WTC11 (cell line): Measurements from ENCODE around the gene ZNF576. TPM values are rescaled to one million over a fixed set of nuclear protein-coding genes. Genes with fewer than 3 reads are reported as not detected.

Experiments used
- ATAC-seq: fragments of 200-7000 bp; cut with Tn5 transposase; 2 replicates; pipeline ENCODE4 v1.10.0; 2021; ENCODE audit warnings: mild to moderate bottlenecking, moderate library complexity
- CTCF ChIA-PET: fragments of 300-600 bp; sonication (Branson Sonifier 250); formaldehyde crosslinking; loops from one replicate; lab custom pipeline; 2021; ENCODE audit warnings: antibody characterized with exemption; lab: Charles Lee
- POLR2A ChIA-PET: fragments of 350-600 bp; sonication (Branson Sonifier 250); formaldehyde crosslinking; loops from one replicate; lab custom pipeline; 2021; ENCODE audit warnings: antibody characterized with exemption; lab: Charles Lee
- DNase-seq: peaks from one replicate; pipeline ENCODE4 v3.0.0; 2021; ENCODE audit warnings: low spot score
- H3K27ac Mint-ChIP-seq: 2 replicates; pipeline ENCODE4 v1.8.0; 2021; ENCODE audit warnings: mixed read lengths
- H3K27me3 Mint-ChIP-seq: 2 replicates; pipeline ENCODE4 v1.8.0; 2021; ENCODE audit warnings: low read depth, mild to moderate bottlenecking, moderate library complexity, mixed read lengths
- H3K36me3 Mint-ChIP-seq: 2 replicates; pipeline ENCODE4 v1.8.0; 2021; ENCODE audit warnings: mixed read lengths
- H3K4me1 Mint-ChIP-seq: 2 replicates; pipeline ENCODE4 v1.8.0; 2022; ENCODE audit warnings: mixed read lengths
- H3K4me3 Mint-ChIP-seq: 2 replicates; pipeline ENCODE4 v1.8.0; 2021; ENCODE audit warnings: mild to moderate bottlenecking, moderate library complexity, mixed read lengths
- H3K9me3 Mint-ChIP-seq: 2 replicates; pipeline ENCODE4 v1.8.0; 2021; ENCODE audit warnings: mixed read lengths
- ATF3 ChIP-seq: sonication (generic); formaldehyde crosslinking; conservative IDR thresholded peaks from 2 replicates; pipeline ENCODE4 v1.8.1; 2022; ENCODE audit warnings: mild to moderate bottlenecking, missing genetic modification reagents
- CDX4 ChIP-seq: fragments of 250-450 bp; sonication (Bioruptor Pico); IDR thresholded peaks from 2 replicates; pipeline ENCODE4 v1.9.0; 2021; ENCODE audit warnings: moderate library complexity, mild to moderate bottlenecking, inconsistent platforms, borderline replicate concordance
- E2F5 ChIP-seq: sonication (generic); formaldehyde crosslinking; IDR thresholded peaks from 2 replicates; pipeline ENCODE4 v1.8.1; 2022; ENCODE audit warnings: mild to moderate bottlenecking, moderate library complexity, missing genetic modification reagents
- ERG ChIP-seq: fragments of 250-450 bp; sonication (Bioruptor Pico); IDR thresholded peaks from 2 replicates; pipeline ENCODE4 v1.8.0; 2021; ENCODE audit warnings: mild to moderate bottlenecking
- ESRRA ChIP-seq: sonication (generic); formaldehyde crosslinking; IDR thresholded peaks from 2 replicates; pipeline ENCODE4 v1.8.1; 2022; ENCODE audit warnings: mild to moderate bottlenecking, missing genetic modification reagents, borderline replicate concordance
- FOXJ3 ChIP-seq: sonication (generic); formaldehyde crosslinking; IDR thresholded peaks from 2 replicates; pipeline ENCODE4 v1.9.0; 2021; ENCODE audit warnings: missing genetic modification reagents, mild to moderate bottlenecking, borderline replicate concordance
- FOXK1 ChIP-seq: sonication (generic); formaldehyde crosslinking; IDR thresholded peaks from 2 replicates; pipeline ENCODE4 v1.8.0; 2022; ENCODE audit warnings: mild to moderate bottlenecking, moderate library complexity, missing genetic modification reagents
- IRF1 ChIP-seq: sonication (generic); formaldehyde crosslinking; IDR thresholded peaks from 2 replicates; pipeline ENCODE4 v1.8.0; 2023; ENCODE audit warnings: missing genetic modification reagents
- MYBL2 ChIP-seq: sonication (generic); formaldehyde crosslinking; IDR thresholded peaks from 2 replicates; pipeline ENCODE4 v1.8.1; 2023; ENCODE audit warnings: mild to moderate bottlenecking, moderate library complexity, missing genetic modification reagents
- NFATC4 ChIP-seq: fragments of 250-450 bp; sonication (Bioruptor Pico); IDR thresholded peaks from 2 replicates; pipeline ENCODE4 v1.9.0; 2021; ENCODE audit warnings: mild to moderate bottlenecking
- NR1H2 ChIP-seq: sonication (generic); formaldehyde crosslinking; IDR thresholded peaks from 2 replicates; pipeline ENCODE4 v1.9.0; 2021; ENCODE audit warnings: mild to moderate bottlenecking, moderate library complexity, missing genetic modification reagents
- PREB ChIP-seq: sonication (generic); formaldehyde crosslinking; IDR thresholded peaks from 2 replicates; pipeline ENCODE4 v1.8.1; 2022; ENCODE audit warnings: mild to moderate bottlenecking, missing genetic modification reagents, moderate library complexity, borderline replicate concordance
- ZNF121 ChIP-seq: sonication (generic); formaldehyde crosslinking; IDR thresholded peaks from 2 replicates; pipeline ENCODE4 v1.8.0; 2023; ENCODE audit warnings: missing genetic modification reagents
- ZNF396 ChIP-seq: fragments of 250-450 bp; sonication (Bioruptor Pico); IDR thresholded peaks from 2 replicates; pipeline ENCODE4 v1.8.0; 2021; ENCODE audit warnings: mild to moderate bottlenecking, moderate library complexity, borderline replicate concordance
- ZNF671 ChIP-seq: fragments of 250-450 bp; sonication (Bioruptor Pico); IDR thresholded peaks from 2 replicates; pipeline ENCODE4 v1.8.0; 2021; ENCODE audit warnings: mild to moderate bottlenecking
- ZSCAN18 ChIP-seq: fragments of 250-450 bp; sonication (Bioruptor Pico); IDR thresholded peaks from 2 replicates; pipeline ENCODE4 v2.1.2; 2022; ENCODE audit warnings: mild to moderate bottlenecking, moderate library complexity
- total RNA-seq: library from RNA; stranded (reverse); gene quantifications from 3 replicates; pipeline ENCODE4 v1.2.3, GENCODE V29; 2021
- TF ChIP-seq, protein P1 (sequence below): sonication (generic); formaldehyde crosslinking; IDR thresholded peaks from 2 replicates; pipeline ENCODE4 v1.8.1; 2023; ENCODE audit warnings: mild to moderate bottlenecking, missing genetic modification reagents, borderline replicate concordance

Gene ZNF576
- total RNA-seq, 1 experiment from 2014 or later: 15.9 TPM

GRCh38 chr19:43642531-43642930 lies 46.1 kb downstream of the ZNF576 start (continued):
- TF ChIP-seq E2F5 (no peak), FOXK1 (CRISPR knock-in tag) (no peak), ERG (CRISPR knock-in tag) (no peak)

- peaks cover 21% of the 10 kb centered on the region for H3K36me3 Mint-ChIP-seq
- POLR2A ChIA-PET: interaction anchor here (1.0 kb wide), 1 partner anchor 49 kb away, joined by 3 read pairs; no protein-coding TSS in a partner anchor
- CTCF ChIA-PET: no interaction called here
Measured at GRCh38 chr19:43643326-43643725, 46.9 kb downstream of the ZNF576 start.

More at GRCh38 chr19:43643326-43643725, 46.9 kb downstream of the ZNF576 start:
- Mint-ChIP-seq H3K9me3 (peaks cover 21% of the 10 kb centered on the region), H3K4me3 (no peak overlapping the region), H3K27me3 (peaks cover 66% of the 10 kb centered on the region), H3K27ac (no peak overlapping the region), H3K4me1 (peaks cover 9% of the 10 kb centered on the region)
- TF ChIP-seq MYBL2 (CRISPR knock-in tag) (no peak), ZNF121 (CRISPR knock-in tag) (no peak), CDX4 (CRISPR knock-in tag) (no peak), ATF3 (no peak), ZNF396 (CRISPR knock-in tag) (no peak), NR1H2 (CRISPR knock-in tag) (no peak), PREB (CRISPR knock-in tag) (no peak), ZSCAN18 (no peak), ESRRA (CRISPR knock-in tag) (no peak), NFATC4 (CRISPR knock-in tag) (no peak), ZNF671 (CRISPR knock-in tag) (no peak), FOXJ3 (CRISPR knock-in tag) (no peak), IRF1 (CRISPR knock-in tag) (no peak)
- TF ChIP-seq, protein P1, sequence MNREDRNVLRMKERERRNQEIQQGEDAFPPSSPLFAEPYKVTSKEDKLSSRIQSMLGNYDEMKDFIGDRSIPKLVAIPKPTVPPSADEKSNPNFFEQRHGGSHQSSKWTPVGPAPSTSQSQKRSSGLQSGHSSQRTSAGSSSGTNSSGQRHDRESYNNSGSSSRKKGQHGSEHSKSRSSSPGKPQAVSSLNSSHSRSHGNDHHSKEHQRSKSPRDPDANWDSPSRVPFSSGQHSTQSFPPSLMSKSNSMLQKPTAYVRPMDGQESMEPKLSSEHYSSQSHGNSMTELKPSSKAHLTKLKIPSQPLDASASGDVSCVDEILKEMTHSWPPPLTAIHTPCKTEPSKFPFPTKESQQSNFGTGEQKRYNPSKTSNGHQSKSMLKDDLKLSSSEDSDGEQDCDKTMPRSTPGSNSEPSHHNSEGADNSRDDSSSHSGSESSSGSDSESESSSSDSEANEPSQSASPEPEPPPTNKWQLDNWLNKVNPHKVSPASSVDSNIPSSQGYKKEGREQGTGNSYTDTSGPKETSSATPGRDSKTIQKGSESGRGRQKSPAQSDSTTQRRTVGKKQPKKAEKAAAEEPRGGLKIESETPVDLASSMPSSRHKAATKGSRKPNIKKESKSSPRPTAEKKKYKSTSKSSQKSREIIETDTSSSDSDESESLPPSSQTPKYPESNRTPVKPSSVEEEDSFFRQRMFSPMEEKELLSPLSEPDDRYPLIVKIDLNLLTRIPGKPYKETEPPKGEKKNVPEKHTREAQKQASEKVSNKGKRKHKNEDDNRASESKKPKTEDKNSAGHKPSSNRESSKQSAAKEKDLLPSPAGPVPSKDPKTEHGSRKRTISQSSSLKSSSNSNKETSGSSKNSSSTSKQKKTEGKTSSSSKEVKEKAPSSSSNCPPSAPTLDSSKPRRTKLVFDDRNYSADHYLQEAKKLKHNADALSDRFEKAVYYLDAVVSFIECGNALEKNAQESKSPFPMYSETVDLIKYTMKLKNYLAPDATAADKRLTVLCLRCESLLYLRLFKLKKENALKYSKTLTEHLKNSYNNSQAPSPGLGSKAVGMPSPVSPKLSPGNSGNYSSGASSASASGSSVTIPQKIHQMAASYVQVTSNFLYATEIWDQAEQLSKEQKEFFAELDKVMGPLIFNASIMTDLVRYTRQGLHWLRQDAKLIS (CRISPR knock-in tag): no peak
- ATAC-seq (no peak), DNase-seq (no peak)
